ENCODE results near the gene POLR3GL.
"Not testable (repeated sequence)": the region's sequence is repeated elsewhere in the genome, so short reads cannot be mapped to it uniquely, and the experiment has no call there.

The POLR3GL gene

GRCh38 chr1:145964328-145965118 lies at the start of gene POLR3GL, which contains the start of gene ANKRD34A:
POLR3GL (plus strand) TSS chr1:145964690; CDS start chr1:145974866, 10,176 bp downstream.
ANKRD34A (minus strand) TSS chr1:145964575; CDS start chr1:145961759, 2,816 bp downstream.
- DNase-seq = peak; percentile 90 to 93

DNA sequence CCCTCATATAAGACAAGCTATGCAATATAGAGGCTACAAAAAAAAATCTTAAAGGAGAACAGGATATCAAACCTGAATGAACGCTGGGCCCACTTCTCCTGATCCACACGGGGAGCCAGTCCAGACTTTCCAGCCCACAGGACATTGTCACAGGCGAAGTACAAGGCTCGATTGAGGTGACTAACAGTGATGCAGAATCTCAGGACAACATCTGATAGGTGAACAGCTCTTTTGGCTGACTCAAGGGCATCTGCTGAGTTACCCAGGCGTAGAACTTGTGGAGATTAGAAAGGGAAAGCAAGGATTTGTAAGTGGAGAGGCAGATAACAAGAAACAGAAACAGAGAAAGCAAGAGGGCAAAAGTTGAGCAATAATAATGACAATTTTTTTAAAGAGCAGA lies 47.7 kb upstream of the POLR3GL start:
- DNase-seq = no peak

DNA sequence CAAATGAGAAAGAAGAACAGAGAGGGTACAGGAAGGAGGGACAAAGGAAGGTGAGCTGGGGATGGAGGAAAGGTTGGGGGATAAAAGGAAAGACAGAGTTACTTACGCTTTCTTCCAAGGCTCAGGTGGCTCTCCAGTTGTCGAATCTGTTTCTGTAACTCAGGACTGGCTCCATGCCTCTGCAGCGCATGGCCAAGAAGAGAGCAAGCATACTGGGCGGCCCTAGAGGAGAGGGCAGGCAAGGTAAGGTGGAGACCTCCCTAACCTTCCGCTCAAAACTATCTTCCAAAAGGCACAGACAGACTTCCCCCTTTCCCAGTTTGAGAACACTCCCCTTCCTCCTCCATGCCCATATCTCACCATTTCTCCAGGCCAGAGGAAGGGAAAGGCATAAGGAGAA lies 46.9 kb upstream of the POLR3GL start:
- DNase-seq = no peak

DNA sequence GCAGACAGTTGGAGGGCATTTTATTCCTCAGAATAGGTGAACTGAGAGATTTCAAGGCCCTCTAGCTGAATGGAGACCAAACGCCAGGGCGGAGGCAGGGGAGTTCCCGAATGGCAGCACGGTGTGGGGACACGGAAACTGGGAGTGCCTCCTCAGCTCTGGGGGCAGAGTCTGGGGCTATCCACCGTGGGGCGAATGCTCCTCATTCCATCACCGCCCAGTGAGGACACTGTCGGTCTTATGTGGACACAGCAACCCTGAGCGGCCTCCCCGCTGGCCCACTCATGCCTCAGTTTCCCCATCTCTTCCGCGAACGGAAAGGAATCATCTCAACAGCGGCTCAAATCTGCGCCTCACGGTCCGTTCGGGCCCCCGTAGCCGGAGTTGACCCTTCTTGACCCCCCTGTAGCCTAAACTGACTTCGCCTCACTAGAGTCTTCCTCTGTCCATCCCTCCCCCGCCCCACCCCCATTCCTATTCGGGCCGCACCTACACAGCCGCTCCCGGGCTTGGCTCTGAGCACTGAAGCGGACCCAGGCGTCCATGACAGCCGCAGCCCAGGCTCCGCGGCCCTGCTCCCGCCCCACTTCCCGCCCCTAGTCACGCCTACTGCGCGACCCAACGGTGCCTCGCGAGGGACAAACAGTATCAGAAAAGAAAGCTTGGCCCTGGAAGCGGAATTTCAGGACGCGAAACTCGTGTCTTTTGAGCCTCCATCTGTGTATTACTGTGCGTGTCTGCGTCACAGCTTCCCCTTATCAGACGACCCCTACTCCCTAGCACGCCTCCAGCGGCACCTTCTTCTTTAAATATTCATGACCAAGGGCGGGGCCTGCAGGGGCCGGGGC lies 46.1 kb upstream of the POLR3GL start, which contains the start of gene PEX11B:
Gene PEX11B, minus strand, starts transcription at position 574 of the 848 bp plus-strand sequence. Its CDS starts 29 bp downstream, at position 545.
- peak; percentile 68 to 77 for DNase-seq

- peak in 1 of 2 experiments; percentile 41 for DNase-seq
Measured at GRCh38 chr1:145918992-145919939, 45.2 kb upstream of the POLR3GL start.

DNA sequence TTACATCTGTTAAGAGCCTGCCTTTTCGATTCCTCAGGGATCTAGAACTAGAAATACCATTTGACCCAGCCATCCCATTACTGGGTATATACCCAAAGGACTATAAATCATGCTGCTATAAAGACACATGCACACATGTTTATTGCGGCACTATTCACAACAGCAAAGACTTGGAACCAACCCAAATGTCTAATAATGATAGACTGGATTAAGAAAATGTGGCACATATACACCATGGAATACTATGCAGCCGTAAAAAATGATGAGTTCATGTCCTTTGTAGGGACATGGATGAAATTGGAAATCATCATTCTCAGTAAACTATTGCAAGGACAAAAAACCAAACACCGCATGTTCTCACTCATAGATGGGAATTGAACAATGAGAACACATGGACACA lies 44.2 kb upstream of the POLR3GL start:
- not testable (repeated sequence) for DNase-seq

DNA sequence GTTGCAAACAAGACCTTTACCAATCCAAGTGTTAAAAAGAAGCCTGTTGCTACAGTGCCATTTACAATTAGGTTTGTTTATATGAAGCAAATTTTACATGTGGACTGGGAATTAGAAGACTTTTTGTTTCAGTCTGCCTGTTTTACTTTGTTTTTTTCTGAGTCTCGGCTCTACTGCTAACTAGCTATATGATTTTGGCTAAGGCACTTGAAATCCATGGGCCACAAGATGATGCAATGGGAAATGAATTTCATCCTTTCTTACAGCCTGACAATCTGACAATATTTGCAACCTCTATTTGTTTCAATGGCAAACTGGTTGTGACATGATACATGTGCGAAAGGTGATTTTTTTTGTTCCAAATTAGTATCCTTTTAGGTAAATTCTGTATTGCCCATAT lies 42.2 kb upstream of the POLR3GL start:
- no peak for DNase-seq

- DNase-seq = no peak
Measured at GRCh38 chr1:145926686-145927062, 37.8 kb upstream of the POLR3GL start.

DNA sequence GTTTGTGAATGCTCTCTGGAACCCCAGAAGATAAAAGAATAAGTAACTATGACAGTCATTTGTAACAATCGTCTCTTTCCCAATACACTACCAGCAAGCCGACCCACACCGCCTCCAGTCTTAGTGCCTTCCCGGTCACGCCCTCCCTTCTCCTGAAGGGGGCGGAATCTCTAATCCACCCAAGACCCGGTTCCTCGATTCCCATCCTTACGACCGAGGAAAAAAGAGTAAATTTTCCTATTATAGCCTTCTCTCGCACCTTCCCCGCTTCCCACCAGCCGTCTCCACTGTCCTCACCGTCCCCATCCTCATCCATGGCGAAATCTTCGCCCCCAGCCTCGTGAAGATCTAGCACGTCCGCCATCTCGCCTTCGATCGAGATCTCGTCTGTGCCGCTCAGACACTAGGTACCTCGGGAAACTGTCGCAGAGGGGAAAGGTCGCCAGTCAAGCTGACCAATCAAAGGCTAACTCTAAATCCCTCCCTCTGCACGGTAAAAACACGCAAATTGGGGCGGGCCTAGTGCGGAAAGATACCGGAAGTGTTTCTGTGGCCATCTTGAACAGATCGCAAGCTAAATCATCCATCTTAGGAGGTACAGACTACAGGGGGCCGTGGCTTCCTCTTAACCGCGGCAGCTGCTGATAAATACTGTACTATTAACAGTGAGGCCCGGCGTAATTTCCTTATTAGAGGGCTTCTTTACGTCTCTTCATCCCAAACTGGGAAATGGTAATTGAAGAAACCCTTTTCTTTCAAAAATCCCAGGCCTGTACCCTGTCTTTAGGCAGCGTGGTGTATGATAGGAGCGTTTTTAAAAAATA lies 37.2 kb upstream of the POLR3GL start, which contains the start of gene RBM8A:
Gene RBM8A, minus strand, starts transcription at position 422 of the 824 bp plus-strand sequence. Its CDS starts 58 bp downstream, at position 364.
- peak; percentile 84 to 97 for DNase-seq

GRCh38 chr1:145927916-145928643 lies 36.4 kb upstream of the POLR3GL start:
- DNase-seq = no peak

- not testable (repeated sequence) for DNase-seq
Measured at GRCh38 chr1:145932522-145933009, 31.9 kb upstream of the POLR3GL start.

DNA sequence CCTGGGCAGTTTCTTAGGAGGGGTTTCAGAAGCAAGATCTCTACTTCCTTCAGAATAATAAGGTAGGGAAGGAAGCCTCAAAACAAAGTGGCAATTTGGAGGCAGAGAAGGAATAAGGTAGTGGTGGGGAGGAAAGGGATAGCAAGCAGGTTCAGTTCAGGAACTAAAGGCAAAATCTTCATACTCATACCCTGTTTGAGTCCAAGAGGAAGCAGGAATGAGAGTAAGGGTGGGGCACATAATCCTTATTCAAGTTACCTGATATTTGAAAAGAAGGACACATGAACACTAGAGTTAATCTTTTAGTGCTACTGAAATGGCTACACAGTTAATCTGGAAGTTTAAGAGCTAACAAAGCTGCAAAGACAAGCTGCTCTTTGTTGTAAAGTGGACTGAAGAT lies 28.8 kb upstream of the POLR3GL start:
- DNase-seq = no peak

GRCh38 chr1:145936247-145936646 lies 28.2 kb upstream of the POLR3GL start:
- no peak for DNase-seq

DNA sequence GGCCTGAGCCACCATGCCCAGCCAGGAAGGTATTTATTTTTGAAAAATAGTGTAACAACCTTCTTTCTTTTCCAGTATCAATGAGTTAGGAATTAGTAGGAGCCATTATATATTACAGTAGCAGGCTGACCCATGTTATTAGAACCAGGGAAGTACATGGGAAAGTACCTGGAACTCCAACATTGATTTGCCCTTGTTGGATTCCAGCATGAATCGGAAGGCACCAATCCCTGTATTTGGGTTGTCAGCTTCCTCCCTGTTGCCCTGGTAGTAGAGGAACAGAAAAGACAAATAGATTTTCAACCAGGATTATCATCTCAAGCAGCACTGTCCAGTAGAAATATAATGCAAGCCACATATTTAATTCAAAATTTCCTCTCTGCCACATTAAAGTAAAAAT lies 27.1 kb upstream of the POLR3GL start:
- no peak for DNase-seq

DNA sequence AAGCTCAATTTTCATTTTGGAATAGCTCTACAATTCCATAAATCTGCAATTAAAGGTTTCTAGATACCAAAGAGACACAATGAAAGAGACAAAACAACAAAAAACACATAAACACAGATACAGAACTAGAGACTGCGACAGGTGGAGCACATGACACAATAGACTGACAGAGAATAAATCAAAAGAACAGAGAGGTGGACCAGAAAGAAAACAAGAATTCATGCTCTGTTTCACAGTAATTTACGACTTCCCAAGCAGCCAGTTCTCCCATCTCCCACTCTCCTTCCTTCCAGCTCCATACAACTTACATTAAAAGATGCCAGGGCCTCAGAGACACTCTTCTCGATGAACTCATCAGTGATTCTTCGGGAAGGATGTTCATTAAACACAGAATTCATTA lies 22.1 kb upstream of the POLR3GL start:
- no peak for DNase-seq

GRCh38 chr1:145942871-145943270 lies 21.6 kb upstream of the POLR3GL start:
- DNase-seq = no peak

DNA sequence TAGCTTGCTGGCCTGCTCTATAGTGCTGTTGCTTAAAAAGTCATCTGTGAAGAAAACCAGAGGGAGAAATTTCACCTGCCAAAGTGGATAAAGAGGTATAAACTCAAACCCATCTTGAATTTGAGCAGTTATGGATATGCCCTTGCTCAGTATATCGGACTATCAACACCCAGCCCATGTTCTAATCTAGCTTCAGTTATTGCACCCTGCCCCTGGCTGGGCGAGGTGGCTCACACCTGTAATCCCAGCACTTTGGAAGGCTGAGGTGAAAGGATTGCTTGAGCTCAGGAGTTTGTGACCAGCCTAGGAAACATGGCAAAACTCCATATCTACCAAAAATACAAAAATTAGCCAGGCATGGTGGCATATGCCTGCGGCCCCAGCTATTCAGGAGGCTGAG lies 20.0 kb upstream of the POLR3GL start:
- DNase-seq = no peak

- DNase-seq = no peak
Measured at GRCh38 chr1:145946477-145946986, 18.0 kb upstream of the POLR3GL start.

GRCh38 chr1:145947551-145947950 lies 16.9 kb upstream of the POLR3GL start:
- no peak for DNase-seq

DNA sequence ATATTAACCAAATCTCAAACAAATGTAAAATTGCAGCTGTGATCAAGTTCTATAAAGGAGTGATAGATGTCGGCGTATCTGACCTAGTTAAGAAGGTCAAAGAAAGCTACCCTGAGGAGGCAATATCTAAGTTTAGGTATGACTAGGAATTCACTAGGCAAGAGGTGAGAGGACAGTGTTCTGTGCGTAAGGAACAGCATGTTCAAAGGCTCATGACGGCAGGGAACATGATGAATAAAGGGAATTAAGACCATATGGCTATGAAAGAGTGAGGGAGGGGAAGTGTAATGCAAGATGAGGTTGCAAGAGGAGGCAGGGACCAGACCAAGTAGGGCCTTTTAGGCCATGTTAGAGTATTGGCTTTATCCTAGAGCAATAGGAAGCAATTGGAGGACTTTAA lies 15.3 kb upstream of the POLR3GL start:
- no peak for DNase-seq
